Spinal cord (tissue), 10 donors: Measurements from ENCODE around the gene KCNK6. TPM values are rescaled to one million over a fixed set of nuclear protein-coding genes. Genes with fewer than 3 reads are reported as not detected.

Source experiments
- DNase-seq, 6 donors: peaks; one replicate each; pipeline versions ENCODE4 v3.0.0 to v3.0.0-alpha.2; 2013 to 2015; ENCODE audit warnings: low spot score in 6 of 6, low read depth in 4 of 6
- H3K27ac ChIP-seq: one replicate; pipeline ENCODE4 v1.5.1; 2013; ENCODE audit warnings: low read depth, low read length, control low read depth
- H3K27me3 ChIP-seq: one replicate; pipeline ENCODE4 v1.6.1; 2013; ENCODE audit warnings: low read length; ENCODE audit not compliant: control insufficient read depth, insufficient read depth
- H3K36me3 ChIP-seq: one replicate; pipeline ENCODE4 v1.6.1; 2013; ENCODE audit warnings: low read length; ENCODE audit not compliant: control insufficient read depth, insufficient read depth
- H3K4me1 ChIP-seq: one replicate; pipeline ENCODE4 v1.6.1; 2013; ENCODE audit warnings: low read length; ENCODE audit not compliant: control insufficient read depth, insufficient read depth
- H3K4me3 ChIP-seq: one replicate; pipeline ENCODE4 v1.5.1; 2013; ENCODE audit warnings: low read depth, low read length, control low read depth
- H3K9me3 ChIP-seq: one replicate; pipeline ENCODE4 v1.6.1; 2013; ENCODE audit warnings: low read length; ENCODE audit not compliant: control insufficient read depth, insufficient read depth
- WGBS: methylation state at CpG from one replicate; pipeline ENCODE4 v1.1.5; 2013; ENCODE audit warnings: missing lambda C conversion rate; ENCODE audit not compliant: insufficient coverage; 5-methylcytosine and 5-hydroxymethylcytosine counted together
- polyA plus RNA-seq, 2 donors: library from polyadenylated mRNA; unstranded; fragments of 120-200 nt; gene quantifications; one replicate each; pipeline ENCODE4 v1.2.1, GENCODE V29; 2013; ENCODE audit not compliant: insufficient read length in 2 of 2
- total RNA-seq, 2 donors: library from RNA; depleted of rRNA in 1 of 2; stranded (reverse); fragments of 120-200 nt in 1 of 2; fragments of >200 nt in 1 of 2; gene quantifications; one replicate each; pipeline versions ENCODE4 v1.2.3 to v1.2.4, GENCODE V29; 2013 to 2014
- donor health status: healthy.

Gene KCNK6
- total and polyA plus RNA-seq, 4 donors: 0.98 to 4.4 (median 2.0) TPM

GRCh38 chr19:38280030-38280921 is 39.4 kb upstream of the KCNK6 start:
- Histone ChIP-seq H3K9me3 (no peaks in the 10 kb centered on the region), H3K27ac (no peak overlapping the region), H3K4me1 (peaks cover 6% of the 10 kb centered on the region), H3K27me3 (no peaks in the 10 kb centered on the region), H3K4me3 (no peak overlapping the region), H3K36me3 (peaks cover 7% of the 10 kb centered on the region)
- DNase-seq: no peak
- 85% methylated on average over 14 of the region's 17 CpGs for WGBS

- H3K27ac ChIP-seq: no peak overlapping the region
- DNase-seq: no peak
- 100% methylated on average over 1 of the region's 7 CpGs for WGBS
Observed at GRCh38 chr19:38281811-38282566, 37.7 kb upstream of the KCNK6 start.

GRCh38 chr19:38283271-38283670 is 36.4 kb upstream of the KCNK6 start:
- 91% methylated on average over 7 of the region's 8 CpGs for WGBS
- Histone ChIP-seq H3K27me3 (no peaks in the 10 kb centered on the region), H3K4me1 (peaks cover 10% of the 10 kb centered on the region), H3K9me3 (no peaks in the 10 kb centered on the region), H3K4me3 (no peak overlapping the region), H3K36me3 (peaks cover 20% of the 10 kb centered on the region), H3K27ac (no peak overlapping the region)
- DNase-seq: no peak

More at GRCh38 chr19:38281811-38282566, 37.7 kb upstream of the KCNK6 start:
- peaks cover 13% of the 10 kb centered on the region for H3K36me3 ChIP-seq
- H3K27me3 ChIP-seq: no peaks in the 10 kb centered on the region
- peaks cover 6% of the 10 kb centered on the region for H3K4me1 ChIP-seq
- H3K4me3 ChIP-seq: no peak overlapping the region
- H3K9me3 ChIP-seq: no peaks in the 10 kb centered on the region

DNA sequence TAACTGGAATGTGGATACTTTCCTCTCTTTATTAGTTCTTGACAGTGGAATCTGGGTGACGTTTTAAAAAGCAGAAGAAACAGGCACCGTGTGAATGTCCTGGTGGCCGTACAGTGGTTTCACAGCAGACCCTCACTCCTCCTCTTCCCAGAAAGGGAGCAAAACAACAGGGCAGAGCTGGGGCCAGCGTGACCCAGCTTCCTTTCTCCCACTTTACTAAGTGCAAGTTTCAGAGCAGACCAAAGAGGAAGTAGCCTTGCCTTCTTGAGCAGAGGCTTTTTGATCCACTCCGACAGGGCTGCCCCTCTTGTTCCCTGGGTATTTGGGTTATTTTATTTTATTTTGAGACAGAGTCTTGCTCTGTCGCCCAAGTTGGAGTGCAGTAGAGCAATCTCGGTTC is 35.2 kb upstream of the KCNK6 start:
- Histone ChIP-seq H3K36me3 (peaks cover 31% of the 10 kb centered on the region), H3K4me1 (peaks cover 16% of the 10 kb centered on the region), H3K27me3 (no peaks in the 10 kb centered on the region), H3K4me3 (no peak overlapping the region), H3K27ac (no peak overlapping the region), H3K9me3 (no peaks in the 10 kb centered on the region)
- WGBS: 86% methylated on average over 5 of the region's 7 CpGs
- DNase-seq: no peak

DNA sequence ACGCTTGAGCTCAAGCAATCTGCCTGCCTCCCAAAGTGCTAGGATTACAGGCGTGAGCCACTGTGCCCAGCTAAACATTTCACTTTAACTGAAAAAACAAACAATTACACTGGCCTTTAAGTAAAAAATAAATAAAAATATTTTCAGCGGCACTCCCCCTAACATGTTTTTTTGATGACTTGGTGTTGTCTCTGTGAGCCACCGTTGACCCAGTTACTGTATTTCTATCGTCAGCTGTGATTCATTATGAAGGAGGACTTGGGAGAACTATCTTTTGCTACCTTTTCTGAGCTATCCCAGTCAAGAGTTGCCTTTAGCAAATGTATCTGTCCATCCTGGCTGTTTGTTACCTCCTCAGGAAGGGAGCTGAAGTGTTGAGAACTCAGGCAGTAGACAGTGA is 34.1 kb upstream of the KCNK6 start:
- peaks cover 43% of the 10 kb centered on the region for H3K36me3 ChIP-seq
- H3K27me3 ChIP-seq: no peaks in the 10 kb centered on the region
- no peak overlapping the region for H3K27ac ChIP-seq
- no peak for DNase-seq
- 86% methylated on average over 2 of the region's 5 CpGs for WGBS
- peaks cover 23% of the 10 kb centered on the region for H3K4me1 ChIP-seq
- no peak overlapping the region for H3K4me3 ChIP-seq
- H3K9me3 ChIP-seq: no peaks in the 10 kb centered on the region

- no peak overlapping the region for H3K4me3 ChIP-seq
Observed at GRCh38 chr19:38287604-38288003, 32.0 kb upstream of the KCNK6 start.

DNA sequence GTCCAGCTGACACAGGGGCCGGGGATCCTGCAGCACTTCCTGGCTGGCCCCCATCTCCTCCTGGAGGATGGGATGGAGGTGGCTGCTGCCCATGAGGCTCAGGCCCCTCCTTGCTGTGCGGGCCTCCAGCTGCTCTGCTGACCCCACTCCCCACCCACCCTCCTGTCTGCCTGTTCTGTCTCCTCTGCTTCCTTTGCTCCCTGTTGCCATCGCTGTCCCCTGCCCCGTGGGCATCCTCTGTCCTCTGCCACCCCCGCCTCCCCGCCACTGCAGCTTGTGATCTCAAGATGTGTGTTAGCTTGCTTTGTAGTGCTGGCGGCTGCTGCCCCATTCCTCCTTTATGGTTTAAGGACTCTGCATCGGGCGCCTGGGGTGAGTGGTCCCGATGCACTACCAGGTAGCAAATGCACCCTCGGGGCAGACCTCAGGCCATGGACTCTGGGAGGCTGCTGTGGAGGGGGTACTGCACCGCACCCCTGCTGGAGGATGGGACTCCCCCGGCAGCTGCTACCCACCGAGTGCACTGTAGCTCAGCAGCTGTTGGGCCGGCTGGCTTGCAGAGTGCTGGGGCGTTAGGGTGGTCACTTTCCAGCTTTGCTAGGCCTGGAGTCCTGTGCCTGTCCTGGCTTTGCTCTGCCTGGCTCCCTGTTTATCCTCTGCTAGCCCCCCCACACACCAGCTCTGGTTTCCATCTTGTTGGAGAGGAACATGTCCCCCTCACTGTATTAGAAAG is 31.4 kb upstream of the KCNK6 start:
- WGBS: 52% methylated on average over 12 of the region's 16 CpGs
- H3K27me3 ChIP-seq: no peaks in the 10 kb centered on the region
- no peak overlapping the region for H3K4me3 ChIP-seq
- no peak overlapping the region for H3K27ac ChIP-seq
- no peaks in the 10 kb centered on the region for H3K9me3 ChIP-seq
- DNase-seq: no peak
- H3K36me3 ChIP-seq: peaks cover 62% of the 10 kb centered on the region
- H3K4me1 ChIP-seq: peaks cover 23% of the 10 kb centered on the region

More at GRCh38 chr19:38287604-38288003, 32.0 kb upstream of the KCNK6 start:
- Histone ChIP-seq H3K27ac (no peak overlapping the region), H3K36me3 (peaks cover 55% of the 10 kb centered on the region), H3K27me3 (no peaks in the 10 kb centered on the region), H3K4me1 (peaks cover 23% of the 10 kb centered on the region), H3K9me3 (no peaks in the 10 kb centered on the region)
- WGBS: 27% methylated on average over 9 of the region's 9 CpGs
- DNase-seq: no peak

DNA sequence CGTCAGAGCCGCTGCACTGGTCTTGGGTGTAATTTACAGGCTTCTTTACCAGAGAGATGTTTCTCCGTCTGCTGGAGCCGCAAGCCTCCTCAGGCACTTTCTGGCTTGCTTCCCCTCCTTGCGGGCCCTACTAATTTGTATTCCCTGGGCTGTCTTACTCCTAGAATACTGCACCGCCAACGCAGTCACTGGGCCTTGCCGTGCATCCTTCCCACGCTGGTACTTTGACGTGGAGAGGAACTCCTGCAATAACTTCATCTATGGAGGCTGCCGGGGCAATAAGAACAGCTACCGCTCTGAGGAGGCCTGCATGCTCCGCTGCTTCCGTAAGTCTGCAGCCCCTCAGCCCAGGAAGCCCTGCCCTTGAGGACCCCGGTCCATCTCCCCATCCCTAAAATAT is 29.7 kb upstream of the KCNK6 start:
- peaks cover 33% of the 10 kb centered on the region for H3K4me1 ChIP-seq
- no peaks in the 10 kb centered on the region for H3K9me3 ChIP-seq
- H3K27ac ChIP-seq: no peak overlapping the region
- H3K36me3 ChIP-seq: peaks cover 63% of the 10 kb centered on the region
- no peaks in the 10 kb centered on the region for H3K27me3 ChIP-seq
- no peak for DNase-seq
- H3K4me3 ChIP-seq: no peak overlapping the region
- WGBS: 67% methylated on average over 10 of the region's 15 CpGs

- H3K4me3 ChIP-seq: no peak overlapping the region
- no peaks in the 10 kb centered on the region for H3K27me3 ChIP-seq
- H3K27ac ChIP-seq: no peak overlapping the region
- H3K9me3 ChIP-seq: no peaks in the 10 kb centered on the region
- DNase-seq: no peak
- WGBS: 78% methylated on average over 13 of the region's 13 CpGs
- H3K36me3 ChIP-seq: peaks cover 62% of the 10 kb centered on the region
- H3K4me1 ChIP-seq: peaks cover 33% of the 10 kb centered on the region
Observed at GRCh38 chr19:38290631-38291147, 29.0 kb upstream of the KCNK6 start.
